Stomach (tissue), 9 donors: ENCODE measurements around the gene FCHSD2. TPM values are rescaled to one million over a fixed set of nuclear protein-coding genes. Genes with fewer than 3 reads are reported as not detected.
A peak's percentile ranks its signal among the peaks of the same experiment; 100 is the strongest.

Experiments
- DNase-seq, 2 donors: peaks; one replicate each; pipeline versions ENCODE4 v3.0.0 to v3.0.0-alpha.2; 2013 to 2019
- H3K27ac ChIP-seq, 5 donors: fragments of 200-600 bp in 4 of 5; sonication (generic) in 4 of 5; one replicate each; pipeline ENCODE4 v1.5.1; 2013 to 2019; ENCODE audit warnings: mild to moderate bottlenecking in 1 of 5, moderate library complexity in 1 of 5
- H3K27me3 ChIP-seq, 3 donors: fragments of 200-600 bp; sonication (generic); one replicate each; pipeline ENCODE4 v1.5.1; 2017 to 2019; ENCODE audit warnings: mixed run types in 1 of 3
- H3K36me3 ChIP-seq, 4 donors: fragments of 200-600 bp; sonication (generic); 1 replicate in 3 of 4; 2 replicates in 1 of 4; pipeline ENCODE4 v1.5.1; 2016 to 2019
- H3K4me1 ChIP-seq, 4 donors: fragments of 200-600 bp; sonication (generic); one replicate each; pipeline ENCODE4 v1.5.1; 2016 to 2019
- H3K4me3 ChIP-seq, 4 donors: fragments of 200-600 bp; sonication (generic) in 3 of 4; one replicate each; pipeline ENCODE4 v1.5.1; 2016 to 2019; ENCODE audit warnings: mild to moderate bottlenecking in 1 of 4
- H3K9me3 ChIP-seq, 4 donors: fragments of 200-600 bp; sonication (generic); one replicate each; pipeline ENCODE4 v1.5.1; 2016 to 2019
- CTCF ChIP-seq, 7 experiments: fragments of 450-650 bp in 4 of 7; fragments of 200-600 bp in 3 of 7; sonication (generic) in 3 of 7; IDR thresholded peaks; one replicate each; pipeline ENCODE4 v1.5.1; 2016 to 2019; ENCODE audit warnings: antibody characterized with exemption in 7 of 7, control low read depth in 2 of 7, mild to moderate bottlenecking in 1 of 7
- EP300 ChIP-seq: sonication (generic); formaldehyde crosslinking; IDR thresholded peaks from one replicate; pipeline ENCODE4 v1.6.1; 2017; ENCODE audit warnings: antibody characterized with exemption
- POLR2A ChIP-seq, 4 donors: fragments of 450-650 bp; IDR thresholded peaks; one replicate each; pipeline ENCODE4 v1.6.1; 2016; ENCODE audit warnings: antibody characterized with exemption in 4 of 4, control low read depth in 2 of 4, mild to moderate bottlenecking in 1 of 4, moderate library complexity in 1 of 4
- POLR2AphosphoS5 ChIP-seq, 3 donors: sonication (generic); formaldehyde crosslinking; IDR thresholded peaks; one replicate each; pipeline ENCODE4 v1.6.1; 2016; ENCODE audit warnings: antibody characterized with exemption in 3 of 3
- WGBS, 5 donors: extraction: QIAGEN DNeasy Blood & Tissue Kit in 3 of 5; methylation state at CpG; one replicate each; pipeline versions ENCODE4 v1.1.5 to v1.1.7; 2013 to 2018; 5-methylcytosine and 5-hydroxymethylcytosine counted together
- intact Hi-C: fragments of 100-400 bp; cut with DNase I; formaldehyde crosslinking; loops from one replicate; pipeline ENCODE4 v1.15.1; 2023; ENCODE audit warnings: low total_unique reads
- polyA plus RNA-seq, 3 donors: library from polyadenylated mRNA; stranded (reverse); fragments of 200-250 nt; gene quantifications; one replicate each; pipeline ENCODE4 v1.2.3, GENCODE V29; 2013
- total RNA-seq, 5 donors: library from RNA; depleted of rRNA; stranded (reverse); fragments of >200 nt; gene quantifications; one replicate each; pipeline versions ENCODE4 v1.1.0 to v1.2.3, GENCODE V29; 2014 to 2016
- donor health status: healthy with polysubstance abuse.
- donor health status: Bipolar disorder and iron deficiency.
- donor health status: healthy.

FCHSD2 gene
- total and polyA plus RNA-seq, 8 donors, result 5.7 to 64.3 (median 15.9) TPM

DNA sequence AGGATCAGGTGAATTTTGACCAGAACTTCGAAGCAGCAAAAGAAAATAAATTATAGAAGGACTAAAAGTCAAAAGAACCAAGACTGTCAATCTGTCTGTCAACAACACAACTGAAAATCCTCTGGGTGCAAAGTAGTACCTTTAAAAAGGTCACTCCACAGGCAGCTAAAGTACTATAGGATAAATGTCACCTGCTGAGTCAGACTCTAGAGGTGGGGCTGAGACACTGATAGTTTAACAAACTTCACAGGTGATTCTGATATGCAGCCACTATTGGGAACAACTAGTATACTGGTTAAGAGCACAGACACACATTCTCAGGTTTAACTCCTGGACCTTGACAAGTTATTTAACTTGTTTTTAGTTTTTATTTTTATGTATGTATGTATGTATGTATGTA is 107.3 kb downstream of the FCHSD2 start:
- DNase-seq, result peak in 1 of 2 donors; percentile 32
- Histone ChIP-seq H3K4me1 (peaks cover 0 to 17% (median 8%) of the 10 kb centered on the region in 4 donors), H3K9me3 (no peaks in the 10 kb centered on the region), H3K27me3 (no peaks in the 10 kb centered on the region), H3K36me3 (no peaks in the 10 kb centered on the region), H3K27ac (peak overlapping the region in 1 of 5 donors; percentile 36), H3K4me3 (no peak overlapping the region)
- WGBS, 5 donors, result 26 to 65% (median 39%) methylated on average over 1 of the region's 1 CpG
- no peak for TF ChIP-seq CTCF (IDR thresholded peaks at IDR 0.05)
- intact Hi-C loops, result no loop called here

DNA sequence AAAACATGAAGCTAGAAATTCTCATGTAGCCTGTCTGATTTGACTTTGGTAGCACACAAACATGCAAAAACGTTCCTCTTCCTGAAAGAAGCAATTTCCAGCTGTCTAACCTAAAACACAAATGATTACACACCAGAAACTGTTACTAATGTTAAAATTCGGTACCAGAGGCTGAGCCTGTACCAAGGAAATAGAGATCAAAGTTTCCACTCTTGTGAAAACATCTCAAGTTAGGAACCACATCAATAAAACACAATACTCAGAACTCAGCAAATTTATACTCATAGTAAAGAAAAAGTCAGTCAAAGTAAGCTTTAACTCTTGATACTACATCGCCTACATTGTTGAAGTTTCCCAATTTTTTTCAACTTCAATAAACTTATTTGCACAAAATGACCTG is 107.8 kb downstream of the FCHSD2 start:
- H3K4me3 ChIP-seq, result no peak overlapping the region
- H3K4me1 ChIP-seq, result peaks cover 0 to 17% (median 10%) of the 10 kb centered on the region in 4 donors
- H3K36me3 ChIP-seq, result no peaks in the 10 kb centered on the region
- intact Hi-C loops, result no loop called here
- DNase-seq, result no peak
- no peaks in the 10 kb centered on the region for H3K9me3 ChIP-seq
- H3K27me3 ChIP-seq, result no peaks in the 10 kb centered on the region
- no peak for TF ChIP-seq EP300
- no peak for TF ChIP-seq CTCF (IDR thresholded peaks at IDR 0.05)
- TF ChIP-seq POLR2AphosphoS5 (IDR thresholded peaks at IDR 0.05), result no peak
- TF ChIP-seq POLR2A (IDR thresholded peaks at IDR 0.05), result no peak
- H3K27ac ChIP-seq, result peak overlapping the region in 1 of 5 donors; percentile 36
- WGBS, 5 donors, result 19 to 40% (median 33%) methylated on average over 3 of the region's 3 CpGs

DNA sequence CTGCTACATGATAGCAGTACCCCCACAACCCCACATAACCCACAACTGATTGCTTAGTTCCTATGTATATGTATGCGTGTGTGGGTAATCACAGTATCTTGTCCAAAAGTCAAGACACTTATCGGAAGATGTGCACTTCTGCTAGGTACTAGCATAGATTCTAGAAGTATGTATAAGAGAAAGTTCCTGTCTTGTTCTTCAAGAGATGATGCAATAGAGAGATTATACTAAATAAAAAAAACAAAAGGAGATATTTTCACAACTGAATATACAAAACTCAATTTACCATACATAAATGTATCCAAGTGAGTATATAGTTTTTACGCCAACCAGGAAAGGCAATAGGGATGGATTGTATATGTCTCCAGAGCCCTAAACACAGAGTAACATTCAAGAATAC is 112.0 kb downstream of the FCHSD2 start:
- intact Hi-C loops, result no loop called here
- WGBS, 5 donors, result 95 to 99% (median 97%) methylated on average over 3 of the region's 3 CpGs

DNA sequence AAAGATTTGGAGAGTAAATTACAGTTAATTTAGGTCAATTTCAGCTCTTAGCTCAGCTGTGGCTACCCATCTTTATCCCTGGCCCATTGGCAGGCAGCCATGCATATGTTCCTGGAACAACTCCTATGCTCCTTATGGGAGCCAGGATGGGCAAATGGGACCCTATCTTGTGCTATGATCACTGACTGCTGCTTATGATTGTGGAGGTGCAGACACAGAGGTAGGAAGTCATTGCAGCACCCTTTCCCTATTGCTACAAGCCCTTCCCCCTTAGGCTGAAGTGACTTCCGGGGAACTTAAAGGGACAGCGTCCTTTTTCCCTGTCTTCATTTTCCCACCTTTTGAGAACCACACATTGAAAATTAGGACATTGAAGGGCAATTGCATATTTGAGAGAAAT is 112.7 kb downstream of the FCHSD2 start:
- Histone ChIP-seq H3K9me3 (peaks cover 0 to 23% (median 18%) of the 10 kb centered on the region in 4 donors), H3K27ac (peak overlapping the region in 2 of 5 donors; percentile 14 to 35)

More for the DNA sequence above, 112.0 kb downstream of the FCHSD2 start:
- H3K36me3 ChIP-seq, result peaks cover 0 to 11% (median 3%) of the 10 kb centered on the region in 4 donors
- peaks cover 0 to 16% (median 11%) of the 10 kb centered on the region in 4 donors for H3K9me3 ChIP-seq
- peaks cover 0 to 18% (median 6%) of the 10 kb centered on the region in 4 donors for H3K4me1 ChIP-seq
- no peak overlapping the region for H3K27ac ChIP-seq
- no peak overlapping the region for H3K4me3 ChIP-seq
- no peak for DNase-seq
- H3K27me3 ChIP-seq, result no peaks in the 10 kb centered on the region
- no peak for TF ChIP-seq EP300
- TF ChIP-seq POLR2AphosphoS5 (IDR thresholded peaks at IDR 0.05), result no peak
- no peak for TF ChIP-seq CTCF (IDR thresholded peaks at IDR 0.05)
- TF ChIP-seq POLR2A (IDR thresholded peaks at IDR 0.05), result no peak

More for the DNA sequence above, 112.7 kb downstream of the FCHSD2 start:
- no peak overlapping the region for H3K4me3 ChIP-seq
- WGBS, 5 donors, result 78 to 95% (median 90%) methylated on average over 2 of the region's 2 CpGs
- peaks cover 0 to 11% (median 3%) of the 10 kb centered on the region in 4 donors for H3K36me3 ChIP-seq
- intact Hi-C loops, result no loop called here
- peaks cover 0 to 15% (median 2%) of the 10 kb centered on the region in 4 donors for H3K4me1 ChIP-seq
- DNase-seq, result no peak
- no peaks in the 10 kb centered on the region for H3K27me3 ChIP-seq
- TF ChIP-seq CTCF (IDR thresholded peaks at IDR 0.05), result no peak
- no peak for TF ChIP-seq POLR2AphosphoS5 (IDR thresholded peaks at IDR 0.05)
- TF ChIP-seq POLR2A (IDR thresholded peaks at IDR 0.05), result no peak
- no peak for TF ChIP-seq EP300
